ENCODE measurements around the gene GATAD2A. TPM values are rescaled to one million over a fixed set of nuclear protein-coding genes. Genes with fewer than 3 reads are reported as not detected.

The GATAD2A gene
- total RNA-seq, 1 experiment from 2014 or later: 30.5 TPM

Other genes starting within 250 kb of the GATAD2A start
- gene MEF2B, start 235.4 kb upstream of the GATAD2A start, total RNA-seq (2014; rRNA removed; shearing (Covaris generic)): 0.27 TPM in 1 of 2 replicates, not detected in the other
- gene BORCS8, start 213.5 kb upstream of the GATAD2A start, total RNA-seq (2014; rRNA removed; shearing (Covaris generic)): 19.3 and 26.4 TPM in 2 replicates
- 106 and 111 TPM in 2 replicates for gene RFXANK, start 213.4 kb upstream of the GATAD2A start, total RNA-seq (2014; rRNA removed; shearing (Covaris generic))
- gene NR2C2AP, start 202.3 kb upstream of the GATAD2A start, total RNA-seq (2014; rRNA removed; shearing (Covaris generic)): 48.1 and 50.5 TPM in 2 replicates
- gene NCAN, start 193.7 kb upstream of the GATAD2A start, total RNA-seq (2014; rRNA removed; shearing (Covaris generic)): not detected in 2 replicates
- gene TM6SF2, start 132.4 kb upstream of the GATAD2A start, total RNA-seq (2014; rRNA removed; shearing (Covaris generic)): not detected in 2 replicates
- 26.1 and 28.8 TPM in 2 replicates for gene SUGP1, start 85.2 kb upstream of the GATAD2A start, total RNA-seq (2014; rRNA removed; shearing (Covaris generic))
- 12.8 and 16.1 TPM in 2 replicates for gene MAU2, start 84.8 kb upstream of the GATAD2A start, total RNA-seq (2014; rRNA removed; shearing (Covaris generic))
- gene TSSK6, start 109.9 kb downstream of the GATAD2A start, total RNA-seq (2014; rRNA removed; shearing (Covaris generic)): 0.54 and 1.3 TPM in 2 replicates
- 76.8 and 89.2 TPM in 2 replicates for gene NDUFA13, start 110.5 kb downstream of the GATAD2A start, total RNA-seq (2014; rRNA removed; shearing (Covaris generic))
- 0.10 TPM in 1 of 2 replicates, not detected in the other for gene YJEFN3, start 123.2 kb downstream of the GATAD2A start, total RNA-seq (2014; rRNA removed; shearing (Covaris generic))
- gene CILP2, start 132.6 kb downstream of the GATAD2A start, total RNA-seq (2014; rRNA removed; shearing (Covaris generic)): 0.08 and 0.23 TPM in 2 replicates
- 0.10 TPM in 1 of 2 replicates, not detected in the other for gene PBX4, start 213.0 kb downstream of the GATAD2A start, total RNA-seq (2014; rRNA removed; shearing (Covaris generic))
- 0.16 and 0.72 TPM in 2 replicates for gene LPAR2, start 222.5 kb downstream of the GATAD2A start, total RNA-seq (2014; rRNA removed; shearing (Covaris generic))
- 4.0 and 4.4 TPM in 2 replicates for gene GMIP, start 238.0 kb downstream of the GATAD2A start, total RNA-seq (2014; rRNA removed; shearing (Covaris generic))